ENCODE results near the gene CYP27A1.
A peak's percentile ranks its signal among the peaks of the same experiment; 100 is the strongest.

CYP27A1 gene

DNA sequence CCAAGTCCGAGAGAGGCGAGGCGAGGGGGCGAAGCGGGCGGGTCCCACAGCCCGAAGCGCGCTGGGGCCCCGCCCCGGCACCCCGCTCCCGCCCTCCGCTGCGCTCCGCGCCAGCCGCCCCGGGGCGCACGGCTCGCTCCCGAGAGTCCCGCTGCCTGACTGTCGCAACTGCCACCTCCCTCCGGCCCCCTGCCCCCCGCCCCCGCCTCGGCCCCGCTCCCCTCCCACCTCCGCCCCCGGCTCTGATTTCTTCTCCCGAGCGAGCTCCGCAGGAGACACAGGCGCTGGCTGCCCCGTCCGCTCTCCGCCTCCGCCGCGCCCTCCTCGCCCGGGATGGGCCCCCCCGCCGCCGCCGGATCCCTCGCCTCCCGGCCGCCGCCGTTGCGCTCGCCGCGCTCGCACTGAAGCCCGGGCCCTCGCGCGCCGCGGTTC, 77.6 kb downstream of the CYP27A1 start, which contains the start of gene WNT6:
WNT6 (plus strand) TSS at position 250 of the 432 bp plus-strand sequence. CDS start 233 bp downstream, outside the sequence.
- no peak within 1 kb of the TSS for H3K4me3 ChIP-seq (replicated peaks; ENCODE audit: low read depth, low read length)
- TF ChIP-seq, protein P1, sequence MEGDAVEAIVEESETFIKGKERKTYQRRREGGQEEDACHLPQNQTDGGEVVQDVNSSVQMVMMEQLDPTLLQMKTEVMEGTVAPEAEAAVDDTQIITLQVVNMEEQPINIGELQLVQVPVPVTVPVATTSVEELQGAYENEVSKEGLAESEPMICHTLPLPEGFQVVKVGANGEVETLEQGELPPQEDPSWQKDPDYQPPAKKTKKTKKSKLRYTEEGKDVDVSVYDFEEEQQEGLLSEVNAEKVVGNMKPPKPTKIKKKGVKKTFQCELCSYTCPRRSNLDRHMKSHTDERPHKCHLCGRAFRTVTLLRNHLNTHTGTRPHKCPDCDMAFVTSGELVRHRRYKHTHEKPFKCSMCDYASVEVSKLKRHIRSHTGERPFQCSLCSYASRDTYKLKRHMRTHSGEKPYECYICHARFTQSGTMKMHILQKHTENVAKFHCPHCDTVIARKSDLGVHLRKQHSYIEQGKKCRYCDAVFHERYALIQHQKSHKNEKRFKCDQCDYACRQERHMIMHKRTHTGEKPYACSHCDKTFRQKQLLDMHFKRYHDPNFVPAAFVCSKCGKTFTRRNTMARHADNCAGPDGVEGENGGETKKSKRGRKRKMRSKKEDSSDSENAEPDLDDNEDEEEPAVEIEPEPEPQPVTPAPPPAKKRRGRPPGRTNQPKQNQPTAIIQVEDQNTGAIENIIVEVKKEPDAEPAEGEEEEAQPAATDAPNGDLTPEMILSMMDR (IDR thresholded peaks at IDR 0.05; ENCODE audit: low read length, missing control alignments) = no peak
- DNase-seq (ENCODE audit: low read depth) = no peak

GRCh38 chr2:218859988-218860831, 78.3 kb downstream of the CYP27A1 start:
- TF ChIP-seq, protein P1 (IDR thresholded peaks at IDR 0.05; ENCODE audit: low read length, missing control alignments) = no peak
- no peak for DNase-seq (ENCODE audit: low read depth)
- H3K4me3 ChIP-seq (replicated peaks; ENCODE audit: low read depth, low read length) = no peak overlapping the region

DNA sequence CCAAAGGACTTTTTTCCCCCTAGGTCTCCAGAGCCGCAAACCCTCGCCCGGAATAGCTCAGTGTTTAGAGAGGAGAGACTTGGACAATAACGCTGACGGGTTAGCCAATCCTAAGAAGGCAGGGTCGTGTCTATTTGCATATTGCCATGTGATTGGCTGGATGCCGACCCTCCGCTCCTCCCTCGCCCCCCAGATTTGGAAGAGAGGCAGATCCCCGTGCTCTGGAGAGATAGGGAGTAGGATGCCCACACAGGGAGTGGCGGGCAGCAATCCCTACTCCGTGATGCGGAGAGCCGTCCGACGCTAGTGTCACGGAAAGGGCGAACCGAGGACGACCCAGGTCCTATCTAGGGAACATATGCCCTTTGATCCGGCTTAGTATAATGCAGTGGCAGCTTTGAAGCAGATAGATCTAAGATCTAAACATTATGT, 79.0 kb downstream of the CYP27A1 start:
- no peak overlapping the region for H3K4me3 ChIP-seq (replicated peaks; ENCODE audit: low read depth, low read length)
- TF ChIP-seq, protein P1 (IDR thresholded peaks at IDR 0.05; ENCODE audit: low read length, missing control alignments) = no peak
- peak; percentile 60 for DNase-seq (ENCODE audit: low read depth)

DNA sequence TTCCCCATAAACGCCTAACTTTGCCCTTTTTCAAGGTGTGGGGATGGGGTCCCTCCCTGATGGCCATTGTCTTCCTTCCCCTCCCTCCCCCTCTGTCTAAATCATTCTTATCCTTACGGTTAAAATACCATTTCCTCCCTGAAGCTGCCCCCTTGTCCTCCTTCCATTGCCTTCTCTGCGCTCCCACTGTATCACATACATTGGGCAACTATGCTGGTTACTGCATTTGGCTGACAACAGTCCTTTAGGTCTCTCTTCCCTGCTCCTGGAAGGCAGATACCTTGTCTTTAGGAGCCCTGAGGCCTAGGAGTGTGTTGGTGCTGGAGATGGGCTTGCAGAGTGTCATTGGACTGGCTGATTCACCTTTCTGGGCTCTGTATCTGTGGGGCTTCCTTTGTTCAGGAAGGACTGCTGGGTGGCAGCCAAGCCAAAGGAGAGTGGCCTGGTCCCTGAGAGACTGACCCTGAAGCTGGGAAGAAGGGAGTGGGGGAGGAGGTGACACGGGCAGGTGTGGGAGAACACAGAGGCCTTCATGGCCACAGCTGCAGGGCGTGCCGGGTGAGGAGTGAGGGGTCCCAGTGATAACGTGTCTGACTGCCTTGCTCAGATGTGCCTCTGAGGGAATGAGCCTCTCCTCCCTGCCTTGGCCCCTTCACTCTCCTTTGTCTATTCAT, 79.8 kb downstream of the CYP27A1 start:
- H3K4me3 ChIP-seq (replicated peaks; ENCODE audit: low read depth, low read length) = no peak overlapping the region
- DNase-seq (ENCODE audit: low read depth) = no peak
- TF ChIP-seq, protein P1 (IDR thresholded peaks at IDR 0.05; ENCODE audit: low read length, missing control alignments) = no peak

DNA sequence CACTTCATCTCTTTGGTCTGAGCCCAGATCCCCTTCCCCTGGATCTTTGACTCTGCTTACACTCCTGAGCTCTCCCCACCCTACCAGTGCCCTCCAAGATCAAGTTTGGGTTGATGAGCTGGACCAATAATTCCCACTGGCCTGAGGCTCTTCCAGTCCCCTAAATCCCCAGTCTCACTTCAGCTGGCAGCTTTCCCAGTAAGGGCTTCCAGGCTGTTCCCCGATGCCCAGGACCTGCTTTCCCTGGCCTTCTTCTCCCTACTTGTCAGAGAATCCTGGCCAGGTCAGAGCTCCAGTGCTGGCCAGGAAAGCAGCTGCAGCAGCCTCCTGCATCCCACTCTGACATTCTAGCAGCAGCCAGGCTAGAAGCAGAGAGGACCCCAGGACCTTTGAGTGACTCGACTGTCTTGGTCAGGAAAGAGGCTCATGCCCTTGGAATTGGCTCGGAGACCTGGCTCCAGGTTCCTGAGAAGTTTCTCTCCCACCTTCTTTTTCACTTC, 81.1 kb downstream of the CYP27A1 start:
- H3K4me3 ChIP-seq (replicated peaks; ENCODE audit: low read depth, low read length) = no peak overlapping the region
- no peak for DNase-seq (ENCODE audit: low read depth)
- TF ChIP-seq, protein P1 (IDR thresholded peaks at IDR 0.05; ENCODE audit: low read length, missing control alignments) = no peak

Measured in fibroblast of pulmonary artery (primary cell).